HG02610 (cell line): ENCODE measurements around the gene LMF2.
"Not testable (repeated sequence)": the region's sequence is repeated elsewhere in the genome, so short reads cannot be mapped to it uniquely, and the experiment has no call there.

Experiments
- ATAC-seq: cut with Tn5 transposase; IDR thresholded peaks from one replicate; pipeline ENCODE4 v1.9.1; 2021; ENCODE audit warnings: mild to moderate bottlenecking, moderate library complexity; ENCODE audit not compliant: unreplicated experiment

LMF2 gene

DNA sequence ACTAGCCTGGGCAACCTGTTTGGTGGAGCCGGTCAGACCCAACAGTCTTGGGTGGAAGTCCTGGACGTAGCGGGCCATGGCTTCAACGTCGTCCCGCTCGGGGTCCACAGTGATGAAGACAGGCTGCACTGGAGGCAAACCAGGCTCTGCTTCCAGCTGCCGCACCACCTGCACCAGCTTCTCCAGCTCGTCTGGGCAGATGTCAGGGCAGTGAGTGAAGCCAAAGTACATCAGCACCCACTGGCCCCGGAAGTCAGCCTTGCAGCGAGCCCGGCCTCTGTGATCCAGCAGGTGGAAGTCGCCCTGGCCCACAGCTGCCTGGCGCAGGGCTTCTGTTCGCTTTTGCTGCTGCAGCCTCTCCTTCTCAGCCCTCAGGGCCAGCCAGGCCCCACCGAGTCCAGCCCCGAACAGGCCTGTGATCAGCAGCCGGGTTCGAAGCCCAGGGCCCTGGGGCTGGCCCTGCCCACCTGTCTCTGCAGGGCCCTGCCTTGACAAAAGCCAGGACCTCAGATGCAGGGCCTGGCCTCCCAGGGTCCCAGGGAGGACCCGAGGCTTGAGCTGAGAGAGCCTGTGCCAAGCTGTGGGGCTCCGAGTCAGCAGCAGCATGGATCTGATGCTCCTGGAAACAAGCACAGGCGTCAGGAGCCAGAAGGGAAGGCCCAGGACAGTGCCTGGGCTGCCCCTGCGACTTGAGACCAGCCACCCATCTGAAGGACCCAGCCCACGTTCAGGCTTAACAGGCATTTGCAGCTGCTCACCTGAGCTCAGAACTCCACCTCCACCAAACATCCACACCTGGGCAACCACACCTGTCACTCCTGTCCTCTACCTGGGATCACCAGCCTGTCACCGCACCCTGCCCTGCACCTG is 16.5 kb upstream of the LMF2 start:
- ATAC-seq, result no peak

DNA sequence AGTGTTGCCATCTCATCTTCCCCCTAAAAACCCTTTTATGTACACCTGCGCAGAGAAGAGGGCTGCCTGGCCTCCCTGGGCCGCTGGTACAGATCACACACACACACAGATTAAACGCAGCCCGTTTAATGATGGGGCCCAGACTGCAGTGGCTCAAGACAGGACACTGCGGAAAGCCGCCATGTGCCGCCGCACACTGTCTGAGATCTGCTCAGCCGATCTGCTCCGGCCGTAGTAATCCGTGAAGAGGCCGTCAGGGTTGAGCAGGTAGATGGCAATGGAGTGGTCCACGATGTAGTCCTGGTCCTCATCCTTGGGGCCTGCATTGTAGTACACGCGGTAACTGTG is 15.9 kb upstream of the LMF2 start:
- ATAC-seq, result no peak

DNA sequence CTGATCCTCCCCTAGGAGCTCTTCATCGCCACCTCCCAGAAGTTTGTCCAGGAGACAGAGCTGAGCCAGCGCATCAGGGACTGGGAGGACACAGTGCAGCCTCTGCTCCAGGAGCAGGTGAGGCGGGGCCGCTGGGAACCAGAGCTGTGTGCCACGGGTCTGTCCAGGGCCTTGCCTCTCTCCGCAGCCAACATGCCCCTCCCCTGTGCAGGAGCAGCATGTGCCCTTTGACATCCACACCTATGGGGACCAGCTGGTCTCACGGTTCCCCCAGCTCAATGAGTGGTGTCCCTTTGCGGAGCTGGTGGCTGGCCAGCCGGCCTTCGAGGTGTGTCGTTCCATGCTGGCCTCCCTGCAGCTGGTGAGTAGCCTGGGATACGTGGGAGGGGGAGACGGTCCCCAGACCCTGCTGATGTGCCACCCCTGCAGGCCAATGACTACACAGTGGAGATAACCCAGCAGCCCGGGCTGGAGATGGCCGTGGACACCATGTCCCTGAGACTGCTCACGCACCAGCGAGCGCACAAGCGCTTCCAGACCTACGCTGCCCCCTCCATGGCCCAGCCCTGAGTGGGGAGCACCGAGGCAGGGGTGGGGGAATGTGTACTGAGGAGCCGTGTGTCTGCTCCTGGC is 15.4 kb upstream of the LMF2 start:
- ATAC-seq, result no peak

DNA sequence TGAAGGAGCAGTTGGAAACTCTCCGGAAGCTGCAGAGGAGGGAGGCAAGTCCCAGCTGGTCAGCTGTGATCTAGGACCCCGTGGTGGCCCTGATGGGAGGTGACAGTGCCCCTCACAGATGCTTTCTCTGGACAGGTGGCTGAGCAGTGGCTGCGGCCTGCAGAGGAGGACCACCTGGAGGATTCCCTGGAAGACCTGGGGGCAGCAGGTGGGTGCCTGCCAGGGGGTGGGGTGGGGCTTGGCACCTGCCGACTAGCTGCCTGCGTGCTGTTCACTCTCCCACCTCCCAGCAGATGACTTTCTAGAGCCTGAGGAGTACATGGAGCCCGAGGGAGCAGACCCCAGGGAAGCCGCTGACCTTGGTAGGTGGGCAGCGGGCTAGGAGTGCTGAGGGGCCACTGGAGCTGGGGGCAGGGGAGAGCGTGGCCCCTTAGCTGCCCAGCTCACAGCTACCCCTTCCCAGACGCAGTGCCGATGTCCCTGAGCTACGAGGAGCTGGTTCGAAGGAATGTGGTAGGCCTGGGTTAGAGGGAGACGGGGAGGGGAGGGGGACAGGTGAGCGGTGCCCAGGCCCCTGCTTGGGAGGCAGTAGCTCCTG is 14.8 kb upstream of the LMF2 start:
- ATAC-seq, result no peak

DNA sequence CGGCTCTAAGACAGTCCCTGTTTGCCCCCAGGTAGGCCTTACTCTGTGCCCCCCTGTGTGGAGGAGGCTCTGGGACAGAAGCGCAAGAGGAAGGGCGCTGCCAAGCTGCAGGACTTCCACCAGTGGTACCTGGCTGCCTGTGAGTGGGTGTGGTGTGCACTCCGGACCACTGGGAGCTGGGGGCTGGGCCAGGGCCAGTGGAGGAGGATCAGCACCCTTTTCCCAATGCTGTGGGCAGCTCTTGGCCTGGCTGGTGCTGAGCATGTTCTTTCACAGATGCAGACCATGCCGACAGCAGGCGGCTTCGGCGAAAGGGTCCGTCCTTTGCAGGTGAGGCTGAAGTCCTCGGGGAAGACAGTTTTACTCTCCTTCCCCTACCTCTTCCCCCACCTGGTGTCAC is 14.2 kb upstream of the LMF2 start:
- no peak for ATAC-seq

GRCh38 chr22:50520826-50521453 is 13.4 kb upstream of the LMF2 start:
- no peak for ATAC-seq

- ATAC-seq, result not testable (repeated sequence)
Measured at GRCh38 chr22:50520184-50520583, 12.7 kb upstream of the LMF2 start.

DNA sequence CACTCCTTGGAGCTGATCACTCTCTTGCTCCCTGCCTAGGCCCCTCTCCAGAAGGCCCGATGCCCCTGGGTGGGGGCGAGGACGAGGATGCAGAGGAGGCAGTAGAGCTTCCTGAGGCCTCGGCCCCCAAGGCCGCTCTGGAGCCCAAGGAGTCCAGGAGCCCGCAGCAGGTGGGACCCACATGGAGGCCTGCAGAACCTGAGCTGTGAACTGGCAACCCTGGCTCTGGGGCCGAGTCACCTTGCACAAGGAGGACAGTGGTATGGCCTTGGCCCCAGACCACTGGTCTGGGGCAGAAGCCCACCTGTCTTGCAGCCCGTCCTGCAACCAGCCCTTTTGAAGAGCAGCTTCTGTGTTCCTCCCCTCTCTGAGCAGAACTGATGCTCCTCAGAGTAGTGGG is 11.6 kb upstream of the LMF2 start:
- no peak for ATAC-seq

- no peak for ATAC-seq
Measured at GRCh38 chr22:50518606-50519005, 11.1 kb upstream of the LMF2 start.

DNA sequence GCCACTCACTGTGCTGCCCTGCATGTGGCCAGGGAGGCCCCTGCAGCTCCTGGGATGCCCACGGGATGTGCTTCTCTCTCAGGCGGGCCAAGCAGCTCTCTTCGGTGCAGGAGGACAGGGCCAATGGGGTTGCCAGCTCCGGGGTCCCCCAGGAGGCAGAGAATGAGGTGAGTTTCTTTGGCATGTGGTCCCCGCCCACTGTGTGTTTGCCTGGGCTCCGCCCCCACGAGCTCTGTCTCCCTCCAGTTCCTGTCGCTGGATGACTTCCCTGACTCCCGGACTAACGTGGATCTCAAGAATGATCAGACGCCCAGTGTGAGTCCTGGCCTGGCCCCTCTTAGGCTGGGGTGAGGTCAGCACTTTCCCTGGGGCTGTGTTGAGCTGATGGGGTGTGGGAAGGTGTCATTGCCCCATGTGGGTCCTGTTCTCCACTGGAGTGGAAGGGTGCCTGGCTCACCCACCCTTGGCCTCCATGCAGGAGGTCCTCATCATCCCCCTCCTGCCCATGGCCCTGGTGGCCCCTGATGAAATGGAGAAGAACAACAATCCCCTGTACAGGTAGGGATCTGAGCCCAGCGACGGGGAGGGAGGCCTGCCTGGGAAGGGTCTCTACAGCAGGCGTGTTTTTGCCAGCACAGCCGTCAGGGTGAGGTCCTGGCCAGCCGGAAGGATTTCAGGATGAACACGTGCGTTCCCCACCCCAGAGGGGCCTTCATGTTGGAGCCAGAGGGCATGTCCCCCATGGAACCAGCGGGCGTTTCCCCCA is 10.2 kb upstream of the LMF2 start:
- no peak for ATAC-seq

GRCh38 chr22:50516891-50517290 is 9.4 kb upstream of the LMF2 start:
- no peak for ATAC-seq

DNA sequence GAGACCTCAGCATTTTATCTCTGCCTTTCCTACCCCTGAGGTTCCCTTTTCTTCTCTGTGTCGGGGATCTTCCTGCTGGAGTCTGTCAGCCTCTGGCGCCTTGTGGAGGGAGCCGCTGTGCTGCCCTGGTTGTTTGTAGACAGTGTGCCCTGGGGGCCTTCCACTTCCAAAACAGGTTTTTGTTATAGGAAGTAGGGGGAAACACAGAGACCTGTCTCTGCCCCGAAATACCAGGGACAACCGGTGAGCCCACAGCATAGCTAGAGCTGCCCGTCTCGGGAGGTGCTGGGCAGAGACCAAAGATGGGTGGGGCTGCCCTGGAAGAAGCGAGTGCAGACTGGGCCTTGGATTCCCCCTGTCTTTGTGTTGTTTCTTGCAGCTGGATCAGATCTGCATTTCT is 8.6 kb upstream of the LMF2 start:
- ATAC-seq, result no peak

- ATAC-seq, result no peak
Measured at GRCh38 chr22:50513175-50513574, 5.7 kb upstream of the LMF2 start.

- no peak for ATAC-seq
Measured at GRCh38 chr22:50508897-50509296, 1.4 kb upstream of the LMF2 start.

- peak; percentile 63 for ATAC-seq
Measured at GRCh38 chr22:50507991-50508884, 736 bp upstream of the LMF2 start, which contains the start of gene NCAPH2. Gene NCAPH2, plus strand, starts transcription at chr22:50508224. Its CDS starts 114 bp downstream, at chr22:50508338.

- no peak for ATAC-seq
Measured at GRCh38 chr22:50506611-50507420, 686 bp downstream of the LMF2 start.

DNA sequence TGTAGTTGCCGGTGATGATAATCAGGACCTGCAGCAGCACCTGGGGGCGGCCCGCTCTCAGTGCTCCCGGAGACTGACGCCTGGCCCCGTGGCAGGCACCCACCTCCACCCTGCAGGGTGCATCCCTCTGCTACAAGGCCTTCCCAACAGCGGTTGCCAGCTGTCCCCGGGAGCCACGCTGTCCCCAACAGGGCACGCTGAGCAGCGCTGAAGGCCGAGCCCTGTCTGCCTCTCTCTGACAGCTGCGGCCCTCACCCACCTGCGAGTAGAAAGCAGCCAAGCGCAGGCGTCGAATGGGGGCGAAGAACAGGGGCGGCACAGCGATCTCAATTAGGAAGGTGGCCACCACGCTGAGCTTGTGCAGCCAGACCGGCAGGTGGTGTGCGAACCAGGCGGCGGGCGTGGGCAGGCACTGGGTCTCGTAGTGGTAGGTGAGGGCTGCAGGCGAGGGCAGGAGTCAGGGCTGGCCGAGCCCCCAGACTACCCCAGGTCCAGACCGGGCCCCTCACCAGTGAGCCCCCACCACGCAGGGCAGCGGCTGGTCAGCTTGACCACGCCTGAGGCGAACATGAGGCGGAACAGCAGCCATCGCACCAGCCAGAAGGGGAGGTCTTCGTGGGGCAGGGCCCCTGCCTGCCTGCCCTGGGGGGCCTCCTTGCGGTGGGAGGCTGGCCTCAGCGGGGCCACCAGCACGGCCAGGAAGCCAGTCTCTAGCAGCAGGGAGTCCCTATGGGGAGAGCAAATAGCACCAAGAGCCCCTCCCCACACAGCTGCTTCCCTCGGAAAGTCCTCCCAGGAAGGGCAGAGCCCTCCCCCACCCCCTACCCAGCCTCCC is 1.5 kb downstream of the LMF2 start:
- ATAC-seq, result no peak

- ATAC-seq, result no peak
Measured at GRCh38 chr22:50505276-50505775, 2.2 kb downstream of the LMF2 start.
